ENCODE measurements around the gene GRID1.

Gene GRID1

DNA sequence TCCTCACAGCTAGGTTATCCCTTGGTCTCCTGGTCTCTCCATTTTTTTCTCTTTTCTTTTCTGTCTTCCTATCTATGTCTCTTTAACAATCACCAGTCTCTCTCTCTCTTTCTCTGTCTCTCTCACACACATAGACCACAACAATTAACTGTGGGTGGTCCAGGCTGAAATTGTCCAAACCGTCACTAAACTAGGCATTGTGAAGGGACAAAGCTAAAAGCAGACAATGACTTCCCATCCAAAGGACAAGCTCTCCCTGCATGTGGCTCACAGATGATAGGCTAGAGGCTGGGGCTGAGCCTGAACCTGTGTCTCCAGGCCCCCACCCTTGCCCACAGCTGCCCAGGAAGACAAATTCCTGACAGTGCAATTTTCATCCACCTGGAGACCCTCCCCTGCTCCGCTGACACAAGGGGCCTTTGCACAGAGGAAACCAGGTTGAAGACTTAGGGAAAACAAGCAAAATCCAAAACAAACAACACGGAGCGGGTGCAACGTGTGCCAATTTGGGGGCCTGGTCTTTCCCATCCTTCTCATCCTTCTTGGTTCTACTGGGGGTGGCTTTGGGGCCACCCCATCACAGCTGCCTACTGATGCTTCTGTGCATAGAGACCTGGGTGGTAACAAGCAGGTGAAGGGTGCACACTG, 755.4 kb downstream of the GRID1 start:
- DNase-seq (ENCODE audit: low read depth), result no peak
- no peak overlapping the region for H3K4me3 ChIP-seq (ENCODE audit: low read length)
- TF ChIP-seq, protein P1, sequence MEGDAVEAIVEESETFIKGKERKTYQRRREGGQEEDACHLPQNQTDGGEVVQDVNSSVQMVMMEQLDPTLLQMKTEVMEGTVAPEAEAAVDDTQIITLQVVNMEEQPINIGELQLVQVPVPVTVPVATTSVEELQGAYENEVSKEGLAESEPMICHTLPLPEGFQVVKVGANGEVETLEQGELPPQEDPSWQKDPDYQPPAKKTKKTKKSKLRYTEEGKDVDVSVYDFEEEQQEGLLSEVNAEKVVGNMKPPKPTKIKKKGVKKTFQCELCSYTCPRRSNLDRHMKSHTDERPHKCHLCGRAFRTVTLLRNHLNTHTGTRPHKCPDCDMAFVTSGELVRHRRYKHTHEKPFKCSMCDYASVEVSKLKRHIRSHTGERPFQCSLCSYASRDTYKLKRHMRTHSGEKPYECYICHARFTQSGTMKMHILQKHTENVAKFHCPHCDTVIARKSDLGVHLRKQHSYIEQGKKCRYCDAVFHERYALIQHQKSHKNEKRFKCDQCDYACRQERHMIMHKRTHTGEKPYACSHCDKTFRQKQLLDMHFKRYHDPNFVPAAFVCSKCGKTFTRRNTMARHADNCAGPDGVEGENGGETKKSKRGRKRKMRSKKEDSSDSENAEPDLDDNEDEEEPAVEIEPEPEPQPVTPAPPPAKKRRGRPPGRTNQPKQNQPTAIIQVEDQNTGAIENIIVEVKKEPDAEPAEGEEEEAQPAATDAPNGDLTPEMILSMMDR (IDR thresholded peaks at IDR 0.05; ENCODE audit: insufficient read depth, low read depth, low read length, missing control alignments), result no peak

DNA sequence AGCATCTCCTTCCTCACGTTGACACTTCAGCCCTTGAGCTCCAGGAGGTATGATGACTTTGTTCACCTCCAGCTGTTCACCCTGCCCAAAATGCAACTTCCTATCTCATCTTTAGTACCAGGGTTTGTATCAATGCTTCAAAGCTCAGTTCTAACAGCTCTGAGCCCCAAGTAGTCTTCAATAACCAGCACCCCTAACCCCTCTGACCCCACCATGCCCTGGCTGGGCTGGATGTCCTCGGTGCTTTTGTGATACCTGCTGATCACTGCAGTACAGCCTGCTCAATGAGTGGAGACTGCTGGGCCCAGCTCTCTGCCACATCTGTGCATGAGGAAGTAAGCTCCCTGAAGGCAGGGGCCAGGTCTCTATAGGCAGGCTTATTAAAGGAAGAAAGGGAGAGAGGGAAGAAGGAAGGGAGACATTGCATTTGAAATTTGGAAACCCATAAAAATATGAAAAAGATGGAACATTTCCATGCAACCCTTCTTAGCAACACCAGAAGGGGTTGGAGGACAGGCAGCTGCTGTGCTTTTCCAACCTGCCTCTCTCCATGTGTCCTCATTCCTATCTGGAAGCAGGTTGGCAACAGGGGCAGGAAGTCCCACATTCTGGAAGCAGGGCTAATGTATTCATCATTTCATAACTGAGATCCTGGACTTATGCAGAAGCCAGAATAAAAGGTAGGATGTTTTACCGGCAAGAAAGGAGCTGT, 756.1 kb downstream of the GRID1 start:
- no peak overlapping the region for H3K4me3 ChIP-seq (ENCODE audit: low read length)
- TF ChIP-seq, protein P1 (IDR thresholded peaks at IDR 0.05; ENCODE audit: insufficient read depth, low read depth, low read length, missing control alignments), result no peak
- no peak for DNase-seq (ENCODE audit: low read depth)

DNA sequence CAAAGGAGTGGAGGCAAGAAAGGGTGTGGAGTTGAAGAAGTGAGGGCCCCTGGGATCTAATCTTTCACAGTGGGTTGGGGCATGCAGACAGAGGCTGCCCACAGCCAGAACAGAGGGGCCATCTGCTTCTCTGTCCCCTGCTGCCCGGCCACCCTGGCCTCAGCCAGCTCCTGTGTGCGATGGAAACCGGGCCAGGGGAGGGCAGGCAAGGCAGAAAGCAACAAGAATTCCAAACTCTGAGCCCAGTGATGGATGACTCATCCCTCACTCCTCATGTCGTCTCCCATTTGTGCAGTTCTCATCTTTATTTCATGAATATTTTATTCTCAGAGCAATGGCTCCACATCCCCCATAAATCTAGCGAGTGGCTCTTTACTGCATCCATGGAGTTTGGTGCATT, 757.1 kb downstream of the GRID1 start:
- no peak overlapping the region for H3K4me3 ChIP-seq (ENCODE audit: low read length)
- no peak for DNase-seq (ENCODE audit: low read depth)
- TF ChIP-seq, protein P1 (IDR thresholded peaks at IDR 0.05; ENCODE audit: insufficient read depth, low read depth, low read length, missing control alignments), result no peak

DNA sequence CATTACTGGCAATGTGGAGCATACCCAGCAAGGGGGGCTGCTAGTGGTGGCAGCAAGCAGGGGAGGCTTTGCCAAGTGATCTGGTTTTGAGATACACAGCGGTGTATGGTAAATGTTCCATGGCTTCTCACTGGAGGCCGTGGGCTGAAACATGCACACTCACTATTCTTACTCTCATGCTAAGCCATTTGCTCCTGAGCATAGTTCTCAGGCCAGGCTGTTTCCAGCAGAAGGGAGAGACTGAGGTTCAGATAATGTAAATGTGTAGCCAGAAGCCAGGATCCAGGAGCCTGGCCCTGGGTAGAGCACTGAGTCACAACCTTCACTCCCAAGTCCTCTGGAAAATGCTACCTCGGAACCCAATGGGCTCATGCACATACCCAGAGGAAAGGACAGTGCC, 757.9 kb downstream of the GRID1 start:
- TF ChIP-seq, protein P1 (IDR thresholded peaks at IDR 0.05; ENCODE audit: insufficient read depth, low read depth, low read length, missing control alignments), result no peak
- no peak overlapping the region for H3K4me3 ChIP-seq (ENCODE audit: low read length)
- DNase-seq (ENCODE audit: low read depth), result no peak

DNA sequence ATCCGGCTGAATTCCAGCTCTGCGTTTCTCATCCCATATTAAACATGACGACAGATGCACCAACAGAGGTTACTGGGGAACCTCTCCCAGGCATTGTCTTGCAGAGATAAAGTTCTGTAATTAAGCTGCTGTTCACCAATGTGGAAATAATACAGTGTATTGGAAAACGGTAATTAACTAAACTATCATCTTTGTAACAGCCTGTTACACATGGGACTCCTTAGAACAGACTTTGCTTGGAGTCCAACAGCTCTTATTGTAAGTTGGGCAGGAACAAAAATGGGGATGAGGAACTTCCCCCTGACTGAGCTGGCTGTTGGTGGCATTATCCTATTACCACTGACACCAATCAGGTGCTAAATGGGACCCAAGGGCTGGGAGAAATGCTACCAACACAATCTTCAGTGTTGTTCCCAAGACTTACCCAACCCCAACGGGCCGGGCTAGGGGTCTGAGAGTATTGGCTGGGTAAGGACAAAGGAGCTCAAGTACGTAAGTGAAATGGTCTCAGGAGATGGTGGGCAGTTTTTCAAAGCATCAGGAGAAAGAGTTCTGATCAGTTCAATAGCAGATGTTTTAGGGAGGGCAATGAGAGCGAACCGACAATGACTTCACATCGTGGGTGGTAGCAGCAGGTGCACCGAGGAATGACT, 759.4 kb downstream of the GRID1 start:
- DNase-seq (ENCODE audit: low read depth), result no peak
- TF ChIP-seq, protein P1 (IDR thresholded peaks at IDR 0.05; ENCODE audit: insufficient read depth, low read depth, low read length, missing control alignments), result no peak
- H3K4me3 ChIP-seq (ENCODE audit: low read length), result no peak overlapping the region

DNA sequence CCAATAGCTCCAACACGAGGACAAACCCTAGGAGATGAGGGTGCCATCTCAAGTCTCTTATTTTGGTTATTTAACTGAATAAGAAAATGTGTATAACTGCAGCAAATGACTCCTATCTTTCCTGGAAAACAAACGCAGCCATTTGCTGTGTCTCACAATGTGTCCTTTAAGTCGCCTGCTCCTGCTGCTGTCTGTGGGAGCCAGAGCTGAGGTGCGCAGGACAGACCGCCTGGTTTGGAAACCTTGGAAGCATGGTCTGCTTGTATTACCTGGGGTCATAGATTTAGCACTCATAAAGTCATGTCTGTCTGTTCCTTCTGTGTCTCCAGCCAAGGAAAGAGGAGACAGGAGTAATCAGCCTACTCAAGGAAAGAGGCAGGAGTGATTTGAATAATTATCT, 760.2 kb downstream of the GRID1 start:
- no peak overlapping the region for H3K4me3 ChIP-seq (ENCODE audit: low read length)
- no peak for DNase-seq (ENCODE audit: low read depth)
- TF ChIP-seq, protein P1 (IDR thresholded peaks at IDR 0.05; ENCODE audit: insufficient read depth, low read depth, low read length, missing control alignments), result no peak
